GM13977 (cell line): ENCODE data around the gene PA2G4.

Experiments
- DNase-seq: peaks from one replicate; pipeline ENCODE4 v3.0.0; 2012; ENCODE audit warnings: low spot score
- in situ Hi-C: fragments of 300-500 bp; cut with MboI; formaldehyde crosslinking; loops from one replicate; pipeline ENCODE4 v1.12.0; 2022; ENCODE audit warnings: low sequenced_read_pairs, low pct_unique_long_range_greater_than_20kb, mixed read lengths, inconsistent platforms; ENCODE audit not compliant: unreplicated experiment
- TF ChIP-seq, protein P1 (sequence below): IDR thresholded peaks from 2 replicates; pipeline ENCODE4 v1.5.1; 2012; ENCODE audit warnings: mild to moderate bottlenecking, control low read depth; ENCODE audit not compliant: insufficient read depth; ENCODE audit errors: extremely low read depth, missing control alignments

The PA2G4 gene

DNA sequence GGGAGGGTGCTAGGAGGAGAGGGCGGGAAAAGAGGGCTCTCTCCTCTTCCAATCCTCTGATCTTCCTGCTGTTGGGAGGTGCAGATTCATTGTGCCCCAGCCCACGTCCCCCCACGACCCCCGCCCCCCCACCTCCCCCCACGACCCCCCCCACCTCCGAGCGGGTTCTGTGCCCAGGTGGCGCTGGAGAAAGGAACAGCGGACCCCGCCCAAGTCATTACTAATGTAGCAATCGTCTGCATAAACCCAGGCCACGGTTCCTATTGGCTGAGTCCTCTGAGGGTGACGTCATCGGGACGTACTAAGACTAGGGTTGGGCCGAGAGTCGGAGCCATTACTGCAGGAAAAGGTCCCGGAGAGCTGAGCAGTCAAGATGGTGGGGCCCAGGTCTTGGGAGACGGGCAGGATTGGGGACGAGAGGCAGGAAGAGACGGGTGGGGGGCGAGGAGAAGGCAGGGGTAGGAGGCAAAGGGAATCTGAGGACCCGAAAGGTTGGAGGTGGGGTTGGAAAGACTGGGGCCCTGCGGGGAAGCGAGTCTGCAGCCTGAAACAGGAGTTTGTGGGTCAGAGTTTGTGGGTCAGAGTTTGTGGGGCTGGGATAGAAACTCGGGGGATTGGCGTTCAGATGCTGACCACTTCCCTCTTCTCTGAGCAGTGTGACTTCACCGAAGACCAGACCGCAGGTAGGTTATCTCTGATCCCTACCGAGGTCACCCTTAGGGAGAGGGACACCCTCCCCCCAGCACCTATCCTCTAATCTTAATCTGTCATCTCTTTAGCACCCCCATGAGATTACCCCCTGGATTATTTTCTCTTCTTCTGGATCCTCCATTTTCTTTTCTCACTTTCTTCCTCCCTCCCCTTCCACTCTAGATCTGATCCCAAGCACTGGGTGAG, 53.9 kb downstream of the PA2G4 start, which contains the start of gene MYL6:
Gene MYL6, plus strand, starts transcription at position 331 of the 897 bp plus-strand sequence. Its CDS starts 43 bp downstream, at position 374.
- DNase-seq, result peak; percentile 93
- TF ChIP-seq, protein P1, sequence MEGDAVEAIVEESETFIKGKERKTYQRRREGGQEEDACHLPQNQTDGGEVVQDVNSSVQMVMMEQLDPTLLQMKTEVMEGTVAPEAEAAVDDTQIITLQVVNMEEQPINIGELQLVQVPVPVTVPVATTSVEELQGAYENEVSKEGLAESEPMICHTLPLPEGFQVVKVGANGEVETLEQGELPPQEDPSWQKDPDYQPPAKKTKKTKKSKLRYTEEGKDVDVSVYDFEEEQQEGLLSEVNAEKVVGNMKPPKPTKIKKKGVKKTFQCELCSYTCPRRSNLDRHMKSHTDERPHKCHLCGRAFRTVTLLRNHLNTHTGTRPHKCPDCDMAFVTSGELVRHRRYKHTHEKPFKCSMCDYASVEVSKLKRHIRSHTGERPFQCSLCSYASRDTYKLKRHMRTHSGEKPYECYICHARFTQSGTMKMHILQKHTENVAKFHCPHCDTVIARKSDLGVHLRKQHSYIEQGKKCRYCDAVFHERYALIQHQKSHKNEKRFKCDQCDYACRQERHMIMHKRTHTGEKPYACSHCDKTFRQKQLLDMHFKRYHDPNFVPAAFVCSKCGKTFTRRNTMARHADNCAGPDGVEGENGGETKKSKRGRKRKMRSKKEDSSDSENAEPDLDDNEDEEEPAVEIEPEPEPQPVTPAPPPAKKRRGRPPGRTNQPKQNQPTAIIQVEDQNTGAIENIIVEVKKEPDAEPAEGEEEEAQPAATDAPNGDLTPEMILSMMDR, result no peak
- in situ Hi-C loops, result no loop called here

DNA sequence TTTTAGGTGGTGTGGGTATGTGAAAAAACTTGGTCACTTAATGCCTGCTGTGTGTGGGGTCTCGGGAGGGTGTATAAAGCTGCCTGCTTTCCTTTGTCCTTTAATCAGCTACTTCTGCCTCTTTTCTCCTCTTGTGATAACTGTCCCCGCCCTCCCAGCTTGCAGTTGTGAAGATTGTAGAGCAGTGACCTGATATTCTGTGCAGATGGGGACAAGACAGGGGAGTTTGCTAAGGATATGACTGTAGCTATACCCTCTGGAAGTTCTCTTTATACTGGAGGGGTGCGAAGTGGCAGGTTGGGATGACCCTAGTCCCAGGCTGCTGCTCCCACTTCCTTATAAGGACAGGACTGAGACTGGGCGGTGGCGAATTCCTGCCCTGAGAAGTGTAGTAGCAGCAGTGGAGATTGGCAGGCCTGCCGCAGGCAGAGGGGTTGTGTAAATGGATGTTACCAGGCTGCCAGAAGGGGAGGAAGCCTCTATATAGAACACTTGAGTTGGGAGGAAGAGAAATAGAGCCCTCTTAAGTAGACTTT, 54.6 kb downstream of the PA2G4 start:
- no peak for DNase-seq
- TF ChIP-seq, protein P1, result no peak
- in situ Hi-C loops, result no loop called here

DNA sequence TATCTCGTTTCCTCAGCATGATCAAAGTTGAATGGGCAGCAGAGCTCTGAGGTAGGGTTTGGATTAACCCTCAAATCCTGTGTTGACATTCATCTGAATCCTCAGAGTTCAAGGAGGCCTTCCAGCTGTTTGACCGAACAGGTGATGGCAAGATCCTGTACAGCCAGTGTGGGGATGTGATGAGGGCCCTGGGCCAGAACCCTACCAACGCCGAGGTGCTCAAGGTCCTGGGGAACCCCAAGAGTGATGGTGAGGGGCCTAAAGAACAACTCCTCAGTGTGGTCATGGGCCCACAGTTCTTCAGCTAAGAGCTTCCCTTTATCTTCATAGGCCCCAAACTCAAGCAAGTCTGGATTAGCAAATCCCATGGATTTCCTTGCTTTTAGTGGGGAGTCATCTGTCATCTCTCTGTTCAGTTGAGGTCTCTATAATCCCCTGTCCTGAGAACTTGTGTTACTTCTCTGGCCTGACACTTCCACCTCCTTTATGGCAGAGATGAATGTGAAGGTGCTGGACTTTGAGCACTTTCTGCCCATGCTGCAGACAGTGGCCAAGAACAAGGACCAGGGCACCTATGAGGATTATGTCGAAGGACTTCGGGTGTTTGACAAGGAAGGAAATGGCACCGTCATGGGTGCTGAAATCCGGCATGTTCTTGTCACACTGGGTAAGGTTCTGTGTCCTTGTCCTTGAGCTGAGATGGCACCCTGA, 55.3 kb downstream of the PA2G4 start:
- no peak for DNase-seq
- in situ Hi-C loops, result no loop called here

DNA sequence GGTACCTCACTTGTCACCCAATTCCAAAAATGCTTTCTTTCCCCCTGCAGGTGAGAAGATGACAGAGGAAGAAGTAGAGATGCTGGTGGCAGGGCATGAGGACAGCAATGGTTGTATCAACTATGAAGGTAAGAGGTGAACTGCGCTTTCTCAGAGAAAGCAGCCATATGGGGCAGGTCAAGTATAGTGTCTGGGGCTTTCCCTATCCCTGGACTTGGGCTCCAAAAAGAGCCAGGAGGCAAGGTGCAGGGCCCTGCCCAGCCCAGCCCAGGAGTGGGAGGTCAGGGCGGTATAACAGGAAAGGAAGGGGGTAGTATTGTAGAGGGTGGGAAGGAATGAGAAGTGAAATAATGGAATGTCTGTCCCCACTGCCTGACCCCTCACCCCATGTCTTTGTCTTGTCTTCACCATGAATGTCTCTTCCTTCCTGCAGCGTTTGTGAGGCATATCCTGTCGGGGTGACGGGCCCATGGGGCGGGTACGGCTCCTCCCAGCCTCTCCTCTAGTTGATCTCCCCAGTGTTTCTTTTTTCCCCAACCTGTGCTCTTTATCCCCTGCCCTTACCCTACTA, 55.9 kb downstream of the PA2G4 start:
- TF ChIP-seq, protein P1, result no peak
- peak; percentile 41 for DNase-seq
- in situ Hi-C loops, result no loop called here

More for the DNA sequence above, 55.3 kb downstream of the PA2G4 start:
- TF ChIP-seq, protein P1, result no peak

DNA sequence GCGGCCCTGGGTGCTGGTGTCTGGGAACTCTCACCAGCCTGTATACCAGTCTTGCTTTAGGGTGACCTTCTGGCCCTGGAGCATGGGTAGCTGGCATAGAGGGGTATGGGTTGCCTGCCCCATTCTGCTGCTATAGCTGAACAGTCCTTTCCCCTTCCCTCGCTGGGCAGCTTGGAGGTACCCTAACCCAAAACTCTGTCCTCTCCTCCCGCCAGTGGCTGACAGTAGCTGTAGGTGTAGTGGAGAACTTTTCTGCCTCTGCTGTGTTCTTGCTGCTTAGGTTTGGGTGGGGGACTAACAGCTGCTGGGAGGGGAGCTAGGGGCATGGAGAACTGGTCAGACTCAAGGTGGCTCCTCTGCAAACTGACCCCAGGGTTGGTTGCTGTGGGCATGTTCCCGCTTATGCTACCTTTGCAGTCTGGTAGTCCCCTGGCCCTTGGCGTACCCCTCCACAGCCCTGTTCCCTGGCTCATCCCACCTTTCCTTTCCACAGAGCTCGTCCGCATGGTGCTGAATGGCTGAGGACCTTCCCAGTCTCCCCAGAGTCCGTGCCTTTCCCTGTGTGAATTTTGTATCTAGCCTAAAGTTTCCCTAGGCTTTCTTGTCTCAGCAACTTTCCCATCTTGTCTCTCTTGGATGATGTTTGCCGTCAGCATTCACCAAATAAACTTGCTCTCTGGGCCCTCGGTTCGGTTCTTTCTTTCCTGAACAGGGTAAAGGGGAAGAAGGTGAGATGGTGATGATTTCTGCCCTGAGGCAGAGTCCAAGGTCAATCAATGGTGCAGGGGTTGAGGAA, 56.7 kb downstream of the PA2G4 start:
- TF ChIP-seq, protein P1, result no peak
- DNase-seq, result no peak
- in situ Hi-C loops, result no loop called here
